HCT116 (cell line): ENCODE results near the gene ATP8A2. TPM values are rescaled to one million over a fixed set of nuclear protein-coding genes. Genes with fewer than 3 reads are reported as not detected.

ENCODE experiments used
- ATAC-seq: fragments of 200-7000 bp; cut with Tn5 transposase; 2 replicates; pipeline ENCODE4 v1.9.1; 2020; ENCODE audit warnings: mild to moderate bottlenecking, moderate library complexity
- BruUV-seq: library from RNA; stranded (reverse); fragments of 400-500 nt; replicated peaks from 2 replicates; lab custom pipeline; 2021; lab: Mats Ljungman, UMichigan
- CTCF ChIA-PET: fragments of 300-600 bp; sonication (Branson Sonifier 250); formaldehyde crosslinking; loops from one replicate; lab custom pipeline; 2021; ENCODE audit warnings: antibody characterized with exemption; lab: Charles Lee
- POLR2A ChIA-PET: fragments of 300-600, 350-600 bp; sonication (Branson Sonifier 250); formaldehyde crosslinking; loops from one replicate; lab custom pipeline; 2021; ENCODE audit warnings: antibody characterized with exemption; lab: Charles Lee
- RAD21 ChIA-PET, 2 experiments: fragments of 300-600 bp; sonication (Branson Sonifier 250); formaldehyde crosslinking; loops; one replicate each; lab custom pipeline; 2023; ENCODE audit warnings: low total read pairs in 2 of 2; ENCODE audit not compliant: uncharacterized antibody in 2 of 2, unreplicated experiment in 2 of 2, low non-redundant PET in 1 of 2; lab: Charles Lee
- DNase-seq: peaks from one replicate; pipeline ENCODE4 v3.0.0-alpha.2; 2010; ENCODE audit warnings: low read depth, low spot score
- H2AFZ ChIP-seq: fragments of 200-600 bp; shearing (Covaris generic), sonication (generic); 2 replicates; pipeline ENCODE4 v1.6.1; 2017; ENCODE audit warnings: low read depth, mixed run types, mixed read lengths, antibody characterized with exemption, low read length; ENCODE audit not compliant: poor library complexity, severe bottlenecking
- H3K27ac ChIP-seq: 2 replicates; pipeline ENCODE4 v1.5.1; 2012; ENCODE audit warnings: low read depth, low read length
- H3K27me3 ChIP-seq: fragments of 200-600 bp; sonication (generic); 2 replicates; pipeline ENCODE4 v1.6.1; 2016; ENCODE audit warnings: mixed run types, low read length, mixed read lengths; ENCODE audit not compliant: insufficient read depth
- H3K36me3 ChIP-seq, 2 experiments: fragments of 200-500 bp in 1 of 2; fragments of 200-600 bp in 1 of 2; sonication (Bioruptor generic) in 1 of 2; sonication (generic) in 1 of 2; 2 replicates each; pipeline versions ENCODE4 v1.5.1 to v1.6.1; 2014 to 2016; ENCODE audit warnings: low read length in 2 of 2, inconsistent platforms in 1 of 2, mixed read lengths in 1 of 2, mixed run types in 1 of 2; ENCODE audit not compliant: insufficient read depth in 2 of 2, control insufficient read depth in 1 of 2
- H3K4me1 ChIP-seq, 2 experiments: fragments of 200-600 bp in 1 of 2; sonication (generic) in 1 of 2; 2 replicates each; pipeline versions ENCODE4 v1.5.1 to v1.6.1; 2012 to 2017; ENCODE audit warnings: low read length in 2 of 2, inconsistent platforms in 1 of 2, mild to moderate bottlenecking in 1 of 2, mixed read lengths in 1 of 2, mixed run types in 1 of 2, moderate library complexity in 1 of 2; ENCODE audit not compliant: insufficient read depth in 2 of 2, control insufficient read depth in 1 of 2
- H3K4me2 ChIP-seq: fragments of 200-600 bp; sonication (generic); 2 replicates; pipeline ENCODE4 v1.6.1; 2017; ENCODE audit warnings: mixed run types, low read length, mixed read lengths
- H3K4me3 ChIP-seq, 2 experiments: fragments of 200-600 bp in 1 of 2; sonication (generic) in 1 of 2; replicated peaks in 1 of 2; 2 replicates each; pipeline ENCODE4 v1.5.1; 2011 to 2016; ENCODE audit warnings: low read length in 2 of 2, control low read depth in 1 of 2, low read depth in 1 of 2, mild to moderate bottlenecking in 1 of 2, mixed read lengths in 1 of 2, mixed run types in 1 of 2
- H3K79me2 ChIP-seq: fragments of 200-600 bp; sonication (generic); 2 replicates; pipeline ENCODE4 v1.6.1; 2017; ENCODE audit warnings: mild to moderate bottlenecking, mixed run types, low read length, moderate library complexity, mixed read lengths; ENCODE audit not compliant: insufficient read depth
- H3K9ac ChIP-seq: fragments of 200-600 bp; sonication (generic); 2 replicates; pipeline ENCODE4 v1.6.1; 2016; ENCODE audit warnings: low read length, mixed read lengths
- H3K9me2 ChIP-seq: fragments of 200-600 bp; sonication (generic), shearing (Covaris generic); 2 replicates; pipeline ENCODE4 v1.6.1; 2017; ENCODE audit warnings: mixed run types, mild to moderate bottlenecking, moderate library complexity; ENCODE audit not compliant: insufficient read depth
- H3K9me3 ChIP-seq, 2 experiments: fragments of 200-500 bp in 1 of 2; fragments of 200-600 bp in 1 of 2; sonication (Bioruptor generic) in 1 of 2; sonication (generic) in 1 of 2; 2 replicates each; pipeline ENCODE4 v1.6.1; 2014 to 2017; ENCODE audit warnings: low read length in 2 of 2, mixed read lengths in 2 of 2, inconsistent platforms in 1 of 2, low read depth in 1 of 2, mild to moderate bottlenecking in 1 of 2, mixed run types in 1 of 2, moderate library complexity in 1 of 2; ENCODE audit not compliant: control insufficient read depth in 1 of 2, insufficient read depth in 1 of 2
- H4K20me1 ChIP-seq: fragments of 200-600 bp; sonication (generic), shearing (Covaris generic); 2 replicates; pipeline ENCODE4 v1.6.1; 2017; ENCODE audit warnings: mixed run types, mild to moderate bottlenecking, moderate library complexity; ENCODE audit not compliant: insufficient read depth
- CTCF ChIP-seq, 3 experiments: fragments of 200-600 bp in 1 of 3; sonication (generic) in 1 of 3; IDR thresholded peaks in 2 of 3; conservative IDR thresholded peaks in 1 of 3; 2 replicates each; pipeline ENCODE4 v1.5.1; 2012 to 2017; ENCODE audit warnings: low read depth in 2 of 3, low read length in 2 of 3, antibody characterized with exemption in 1 of 3, borderline replicate concordance in 1 of 3, control low read depth in 1 of 3, mild to moderate bottlenecking in 1 of 3, mixed read lengths in 1 of 3, mixed run types in 1 of 3, moderate library complexity in 1 of 3; ENCODE audit not compliant: insufficient read depth in 1 of 3
- EGR1 ChIP-seq: IDR thresholded peaks from 2 replicates; pipeline ENCODE4 v1.6.1; 2012; ENCODE audit warnings: low read depth
- FOSL1 ChIP-seq: IDR thresholded peaks from 2 replicates; pipeline ENCODE4 v1.6.1; 2012; ENCODE audit warnings: low read depth
- POLR2A ChIP-seq: IDR thresholded peaks from 2 replicates; pipeline ENCODE4 v1.7.0; 2011; ENCODE audit warnings: borderline replicate concordance; ENCODE audit not compliant: insufficient read depth, insufficient read length; ENCODE audit errors: extremely low read depth
- RAD21 ChIP-seq: IDR thresholded peaks from 2 replicates; pipeline ENCODE4 v1.6.1; 2012; ENCODE audit warnings: low read depth, mild to moderate bottlenecking
- SIN3A ChIP-seq: IDR thresholded peaks from 2 replicates; pipeline ENCODE4 v1.6.1; 2012; ENCODE audit warnings: low read depth
- SRF ChIP-seq: IDR thresholded peaks from 2 replicates; pipeline ENCODE4 v1.6.1; 2012; ENCODE audit warnings: low read depth
- YY1 ChIP-seq: IDR thresholded peaks from 2 replicates; pipeline ENCODE4 v1.6.1; 2011; ENCODE audit warnings: low read length, low read depth, moderate library complexity, mild to moderate bottlenecking; ENCODE audit not compliant: insufficient replicate concordance; ENCODE audit errors: extremely low read depth
- ZFX ChIP-seq: fragments of 450-650 bp; IDR thresholded peaks from 2 replicates; pipeline ENCODE4 v1.6.1; 2017
- ZNF274 ChIP-seq: fragments of 200-500 bp; sonication (Bioruptor generic); IDR thresholded peaks from 2 replicates; pipeline ENCODE4 v1.6.1; 2014; ENCODE audit warnings: mild to moderate bottlenecking, low read depth, low read length, inconsistent platforms
- intact Hi-C: fragments of 100-400 bp; cut with micrococcal nuclease; formaldehyde crosslinking; loops from 2 replicates; pipeline ENCODE4 v1.10.0; 2022
- total RNA-seq: library from RNA; stranded (reverse); gene quantifications from one replicate; pipeline ENCODE4 v1.2.1, GENCODE V29; 2021; ENCODE audit not compliant: unreplicated experiment
- TF ChIP-seq, protein P1 (sequence below): IDR thresholded peaks from 2 replicates; pipeline ENCODE4 v1.6.1; 2012; ENCODE audit warnings: low read depth

The ATP8A2 gene
- total RNA-seq, 1 experiment from 2014 or later, result not detected

GRCh38 chr13:25397763-25398162 is 26.0 kb downstream of the ATP8A2 start:
- no peak for DNase-seq
- TF ChIP-seq FOSL1 (no peak), CTCF (IDR thresholded peaks at IDR 0.05 in 2 of 3, conservative IDR thresholded peaks at IDR 0.05 in 1 of 3; ENCODE audit: borderline replicate concordance in 1 of 3, insufficient read depth in 1 of 3, low read depth in 2 of 3, low read length in 2 of 3) (no peak), SRF (no peak), ZNF274 (no peak), SIN3A (no peak), POLR2A (no peak), ZFX (no peak), YY1 (no peak), EGR1 (no peak), RAD21 (no peak)
- TF ChIP-seq, protein P1, sequence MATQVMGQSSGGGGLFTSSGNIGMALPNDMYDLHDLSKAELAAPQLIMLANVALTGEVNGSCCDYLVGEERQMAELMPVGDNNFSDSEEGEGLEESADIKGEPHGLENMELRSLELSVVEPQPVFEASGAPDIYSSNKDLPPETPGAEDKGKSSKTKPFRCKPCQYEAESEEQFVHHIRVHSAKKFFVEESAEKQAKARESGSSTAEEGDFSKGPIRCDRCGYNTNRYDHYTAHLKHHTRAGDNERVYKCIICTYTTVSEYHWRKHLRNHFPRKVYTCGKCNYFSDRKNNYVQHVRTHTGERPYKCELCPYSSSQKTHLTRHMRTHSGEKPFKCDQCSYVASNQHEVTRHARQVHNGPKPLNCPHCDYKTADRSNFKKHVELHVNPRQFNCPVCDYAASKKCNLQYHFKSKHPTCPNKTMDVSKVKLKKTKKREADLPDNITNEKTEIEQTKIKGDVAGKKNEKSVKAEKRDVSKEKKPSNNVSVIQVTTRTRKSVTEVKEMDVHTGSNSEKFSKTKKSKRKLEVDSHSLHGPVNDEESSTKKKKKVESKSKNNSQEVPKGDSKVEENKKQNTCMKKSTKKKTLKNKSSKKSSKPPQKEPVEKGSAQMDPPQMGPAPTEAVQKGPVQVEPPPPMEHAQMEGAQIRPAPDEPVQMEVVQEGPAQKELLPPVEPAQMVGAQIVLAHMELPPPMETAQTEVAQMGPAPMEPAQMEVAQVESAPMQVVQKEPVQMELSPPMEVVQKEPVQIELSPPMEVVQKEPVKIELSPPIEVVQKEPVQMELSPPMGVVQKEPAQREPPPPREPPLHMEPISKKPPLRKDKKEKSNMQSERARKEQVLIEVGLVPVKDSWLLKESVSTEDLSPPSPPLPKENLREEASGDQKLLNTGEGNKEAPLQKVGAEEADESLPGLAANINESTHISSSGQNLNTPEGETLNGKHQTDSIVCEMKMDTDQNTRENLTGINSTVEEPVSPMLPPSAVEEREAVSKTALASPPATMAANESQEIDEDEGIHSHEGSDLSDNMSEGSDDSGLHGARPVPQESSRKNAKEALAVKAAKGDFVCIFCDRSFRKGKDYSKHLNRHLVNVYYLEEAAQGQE, result no peak
- TF ChIP-seq, all 23 proteins: peak for 0
- Histone ChIP-seq H4K20me1 (no peaks in the 10 kb centered on the region), H3K9ac (no peak overlapping the region), H2AFZ (no peak overlapping the region), H3K79me2 (no peaks in the 10 kb centered on the region), H3K4me2 (no peak overlapping the region), H3K4me1 (no peaks in the 10 kb centered on the region), H3K9me2 (no peaks in the 10 kb centered on the region), H3K27me3 (peaks cover 5% of the 10 kb centered on the region; the same call in 1 of the 2 replicates), H3K36me3 (no peaks in the 10 kb centered on the region), H3K27ac (no peak overlapping the region), H3K9me3 (no peaks in the 10 kb centered on the region), H3K4me3 (no peak overlapping the region)
- ChIA-PET RAD21 (no interaction called here), POLR2A (no interaction called here), CTCF (no interaction called here)
- BruUV-seq, result no TSS peak
- intact Hi-C loops, result no loop called here
- ATAC-seq, result no peak
